HG02840 (cell line): ENCODE measurements around the gene TEX54.
"Not testable (repeated sequence)": the region's sequence is repeated elsewhere in the genome, so short reads cannot be mapped to it uniquely, and the experiment has no call there.

ENCODE experiments used
- ATAC-seq: cut with Tn5 transposase; IDR thresholded peaks from one replicate; pipeline ENCODE4 v1.9.1; 2021; ENCODE audit warnings: mild to moderate bottlenecking, moderate library complexity, moderate number of reproducible peaks; ENCODE audit not compliant: unreplicated experiment, low FRiP score

TEX54 gene

GRCh38 chr11:62839050-62839945 is 6.7 kb upstream of the TEX54 start, which contains the start of gene WDR74:
TSS of gene WDR74 (minus strand) at chr11:62839590. CDS start at chr11:62839570, 20 bp downstream.
- ATAC-seq, result peak; percentile 40

GRCh38 chr11:62835336-62835735 is 2.7 kb upstream of the TEX54 start:
- ATAC-seq, result no peak

- ATAC-seq, result peak; percentile 76
These were observed 913 bp downstream of the TEX54 start, which contains the start of gene STX5 for GRCh38 chr11:62831520-62832335. TSS of gene STX5 (minus strand) at chr11:62832051. CDS start at chr11:62831243, 808 bp downstream.

- no peak for ATAC-seq
These were observed 1.6 kb downstream of the TEX54 start for GRCh38 chr11:62830904-62831519.

- ATAC-seq, result not testable (repeated sequence)
These were observed 4.5 kb downstream of the TEX54 start for GRCh38 chr11:62828130-62828529.

- ATAC-seq, result no peak
These were observed 9.0 kb downstream of the TEX54 start for GRCh38 chr11:62823677-62824076.

GRCh38 chr11:62817129-62817528 is 15.5 kb downstream of the TEX54 start:
- no peak for ATAC-seq

GRCh38 chr11:62816557-62816956 is 16.1 kb downstream of the TEX54 start:
- no peak for ATAC-seq

- ATAC-seq, result no peak
These were observed 21.0 kb downstream of the TEX54 start for GRCh38 chr11:62811659-62812058.

- no peak for ATAC-seq
These were observed 21.9 kb downstream of the TEX54 start for GRCh38 chr11:62810748-62811147.

- no peak for ATAC-seq
These were observed 26.0 kb downstream of the TEX54 start for GRCh38 chr11:62806611-62807121.

GRCh38 chr11:62805961-62806441 is 26.6 kb downstream of the TEX54 start:
- no peak for ATAC-seq

- peak; percentile 80 for ATAC-seq
These were observed 27.4 kb downstream of the TEX54 start, which contains the start of gene NXF1 for GRCh38 chr11:62805076-62805892. TSS of gene NXF1 (minus strand) at chr11:62805440. CDS start at chr11:62805356, 84 bp downstream.

- no peak for ATAC-seq
These were observed 28.1 kb downstream of the TEX54 start for GRCh38 chr11:62804310-62805075.

GRCh38 chr11:62801071-62801470 is 31.6 kb downstream of the TEX54 start:
- no peak for ATAC-seq

- ATAC-seq, result no peak
These were observed 33.2 kb downstream of the TEX54 start for GRCh38 chr11:62799486-62799885.

GRCh38 chr11:62796281-62796680 is 36.4 kb downstream of the TEX54 start:
- no peak for ATAC-seq

- ATAC-seq, result no peak
These were observed 38.4 kb downstream of the TEX54 start for GRCh38 chr11:62794201-62794775.
